PC-9 (cell line): Measurements from ENCODE around the gene GLRX3.

ENCODE experiments used
- EZH2 ChIP-seq: fragments of 200-600 bp; sonication (generic); IDR thresholded peaks from 2 replicates; pipeline ENCODE4 v1.8.0; 2017; ENCODE audit warnings: antibody characterized with exemption, low read depth
- TF ChIP-seq, protein P1 (sequence below): fragments of 200-600 bp; sonication (generic); conservative IDR thresholded peaks from 2 replicates; pipeline ENCODE4 v1.6.1; 2017; ENCODE audit warnings: mixed run types, antibody characterized with exemption, mild to moderate bottlenecking, moderate library complexity

- TF ChIP-seq, protein P1, sequence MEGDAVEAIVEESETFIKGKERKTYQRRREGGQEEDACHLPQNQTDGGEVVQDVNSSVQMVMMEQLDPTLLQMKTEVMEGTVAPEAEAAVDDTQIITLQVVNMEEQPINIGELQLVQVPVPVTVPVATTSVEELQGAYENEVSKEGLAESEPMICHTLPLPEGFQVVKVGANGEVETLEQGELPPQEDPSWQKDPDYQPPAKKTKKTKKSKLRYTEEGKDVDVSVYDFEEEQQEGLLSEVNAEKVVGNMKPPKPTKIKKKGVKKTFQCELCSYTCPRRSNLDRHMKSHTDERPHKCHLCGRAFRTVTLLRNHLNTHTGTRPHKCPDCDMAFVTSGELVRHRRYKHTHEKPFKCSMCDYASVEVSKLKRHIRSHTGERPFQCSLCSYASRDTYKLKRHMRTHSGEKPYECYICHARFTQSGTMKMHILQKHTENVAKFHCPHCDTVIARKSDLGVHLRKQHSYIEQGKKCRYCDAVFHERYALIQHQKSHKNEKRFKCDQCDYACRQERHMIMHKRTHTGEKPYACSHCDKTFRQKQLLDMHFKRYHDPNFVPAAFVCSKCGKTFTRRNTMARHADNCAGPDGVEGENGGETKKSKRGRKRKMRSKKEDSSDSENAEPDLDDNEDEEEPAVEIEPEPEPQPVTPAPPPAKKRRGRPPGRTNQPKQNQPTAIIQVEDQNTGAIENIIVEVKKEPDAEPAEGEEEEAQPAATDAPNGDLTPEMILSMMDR = no peak
- no peak for TF ChIP-seq EZH2
Observed at GRCh38 chr10:130192276-130192848, 56.2 kb downstream of the GLRX3 start.
